ENCODE data around the gene EXOC3.

The EXOC3 gene

DNA sequence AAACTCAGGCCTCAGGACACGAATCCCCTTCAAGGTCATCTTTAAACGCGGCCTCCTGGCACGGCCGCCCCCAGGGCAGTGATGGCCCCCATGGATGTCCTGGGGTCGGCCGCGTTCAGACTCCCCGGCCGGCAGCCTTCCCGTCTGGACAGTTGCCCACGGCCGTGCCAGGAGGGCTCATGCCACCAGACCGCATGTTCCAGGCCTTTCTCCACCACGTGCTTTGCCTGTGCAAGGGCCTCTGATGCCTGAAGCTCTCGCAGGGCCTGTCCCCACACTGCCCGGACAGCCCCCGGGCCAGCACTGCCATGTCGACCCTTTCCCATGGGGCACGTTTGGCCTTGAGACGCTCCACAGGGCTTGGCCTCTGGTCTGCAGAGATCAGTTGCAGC lies 46.7 kb downstream of the EXOC3 start:
- DNase-seq = no peak

DNA sequence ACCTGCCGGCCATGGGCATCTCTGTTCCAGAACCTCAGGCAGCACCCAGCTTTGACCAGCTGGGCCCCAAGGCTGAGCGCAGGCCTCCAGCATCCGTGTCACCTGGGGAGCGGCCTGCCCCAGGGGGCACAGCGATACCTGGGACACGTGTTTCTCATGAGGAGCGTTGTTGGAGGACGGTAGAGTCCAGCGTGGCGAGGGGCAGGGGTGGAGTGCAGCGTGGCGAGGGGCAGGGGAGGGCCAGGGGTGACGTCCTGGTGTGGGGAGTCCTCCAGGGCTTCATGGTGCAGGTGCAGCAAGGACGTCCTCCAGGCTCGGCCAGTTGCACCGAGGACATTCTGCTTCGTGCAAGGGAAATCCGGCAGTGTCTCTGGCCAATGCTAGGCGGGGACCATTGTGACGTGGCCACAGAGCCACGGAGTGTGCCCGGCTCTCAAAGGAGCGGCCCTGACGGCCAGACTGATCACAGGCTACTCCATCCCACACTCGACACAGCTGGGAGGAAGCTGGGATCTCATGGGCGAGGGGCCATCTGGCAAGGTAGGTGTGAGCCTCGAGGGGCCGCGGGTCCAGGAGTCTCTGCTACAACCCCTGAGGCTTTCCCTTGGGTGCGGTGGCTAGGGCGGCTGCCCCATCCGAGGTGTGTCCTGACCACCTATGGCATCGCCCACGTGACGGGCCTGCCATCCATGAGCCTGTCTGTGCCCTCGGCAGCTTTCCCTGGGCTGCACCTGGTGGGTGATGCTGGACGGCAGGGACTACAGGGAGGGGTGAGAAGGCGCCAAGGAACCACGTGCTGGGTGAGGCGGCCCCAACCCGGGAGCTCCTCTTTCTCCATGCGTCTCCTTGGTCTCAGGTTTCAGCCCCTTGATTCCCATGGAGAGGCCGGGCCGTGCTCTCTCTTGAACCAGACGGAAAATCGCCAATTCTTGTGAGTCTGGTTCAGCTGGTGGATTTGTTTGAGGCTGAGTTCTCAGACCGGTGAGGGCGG lies 47.4 kb downstream of the EXOC3 start:
- DNase-seq = no peak

DNA sequence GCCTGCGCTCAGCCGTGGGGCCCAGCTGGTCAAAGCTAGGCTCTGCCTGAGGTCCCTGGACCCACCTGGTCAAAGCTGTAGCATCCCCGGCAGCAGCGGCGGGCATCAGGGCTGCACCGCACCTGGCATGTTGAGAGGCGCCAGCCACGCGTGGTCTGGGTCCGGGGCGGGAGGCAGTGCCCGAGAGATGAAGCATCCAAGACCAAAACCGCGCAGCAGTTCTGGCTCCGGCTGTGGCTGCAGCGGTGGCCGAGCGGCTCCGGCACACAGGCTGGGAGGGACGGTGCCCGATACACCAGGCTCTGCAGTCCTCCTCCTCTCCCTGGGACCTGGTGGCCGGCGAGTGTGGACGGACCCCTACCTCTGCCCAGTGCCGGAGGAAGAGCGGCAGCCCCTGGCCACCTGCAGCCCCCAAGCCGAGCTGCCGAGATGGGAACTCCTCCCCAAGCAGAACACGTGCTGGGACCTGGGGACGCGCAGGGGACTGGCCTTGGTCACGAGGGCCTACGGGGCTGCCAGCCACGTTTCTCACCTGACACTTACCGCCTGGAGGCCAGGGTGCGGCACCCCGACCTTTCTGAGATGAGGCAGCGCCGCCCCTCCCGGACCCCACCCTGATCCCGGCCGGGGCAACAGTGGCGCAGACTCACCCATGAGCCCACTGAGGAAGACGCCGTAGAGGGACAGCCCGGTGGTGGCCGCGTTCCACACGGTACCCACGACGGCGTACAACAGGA lies 48.3 kb downstream of the EXOC3 start:
- DNase-seq = no peak

DNA sequence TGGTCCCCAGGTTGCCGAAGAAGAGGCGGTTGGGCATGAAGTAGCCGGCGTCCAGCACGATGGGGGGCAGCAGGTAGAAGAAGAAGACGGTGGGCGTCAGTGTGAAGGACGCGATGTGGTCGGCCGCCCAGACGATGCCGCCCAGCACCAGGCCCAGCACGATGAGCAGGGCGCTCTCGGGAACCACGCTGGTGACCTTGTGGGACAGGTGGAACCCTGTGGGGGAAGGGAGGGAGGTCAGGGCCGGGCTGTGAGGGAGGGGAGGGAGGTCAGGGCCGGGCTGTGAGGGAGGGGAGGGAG lies 48.8 kb downstream of the EXOC3 start:
- DNase-seq = no peak

DNA sequence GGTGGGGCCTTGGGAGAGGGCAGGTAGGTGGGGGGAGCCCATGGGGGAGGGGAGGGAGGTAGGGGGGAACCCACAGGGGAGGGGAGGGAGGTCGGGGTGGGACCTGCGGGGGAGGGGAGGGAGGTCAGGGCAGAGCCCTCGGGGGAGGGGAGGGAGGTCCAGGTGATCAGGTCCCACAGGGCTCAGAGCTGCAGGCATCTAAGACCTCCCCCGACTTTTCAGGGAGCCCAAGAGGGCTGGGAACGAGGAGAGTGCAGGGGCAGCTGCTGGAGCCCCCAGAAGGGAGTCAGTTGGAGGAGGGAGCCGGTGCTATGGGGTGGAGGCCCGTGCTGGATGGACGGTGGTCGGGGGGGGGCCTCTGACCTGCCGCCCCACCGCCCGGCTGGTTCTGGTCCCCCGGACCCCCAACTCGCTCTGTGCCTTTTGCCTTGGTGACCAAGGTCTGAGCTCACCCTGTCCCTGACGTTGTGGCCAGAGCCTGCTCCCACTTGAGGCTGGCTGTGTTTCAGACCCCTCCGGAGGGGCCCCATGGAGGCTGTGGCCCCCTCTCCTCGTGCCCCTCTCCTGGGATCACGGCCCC lies 49.4 kb downstream of the EXOC3 start:
- no peak for DNase-seq

DNA sequence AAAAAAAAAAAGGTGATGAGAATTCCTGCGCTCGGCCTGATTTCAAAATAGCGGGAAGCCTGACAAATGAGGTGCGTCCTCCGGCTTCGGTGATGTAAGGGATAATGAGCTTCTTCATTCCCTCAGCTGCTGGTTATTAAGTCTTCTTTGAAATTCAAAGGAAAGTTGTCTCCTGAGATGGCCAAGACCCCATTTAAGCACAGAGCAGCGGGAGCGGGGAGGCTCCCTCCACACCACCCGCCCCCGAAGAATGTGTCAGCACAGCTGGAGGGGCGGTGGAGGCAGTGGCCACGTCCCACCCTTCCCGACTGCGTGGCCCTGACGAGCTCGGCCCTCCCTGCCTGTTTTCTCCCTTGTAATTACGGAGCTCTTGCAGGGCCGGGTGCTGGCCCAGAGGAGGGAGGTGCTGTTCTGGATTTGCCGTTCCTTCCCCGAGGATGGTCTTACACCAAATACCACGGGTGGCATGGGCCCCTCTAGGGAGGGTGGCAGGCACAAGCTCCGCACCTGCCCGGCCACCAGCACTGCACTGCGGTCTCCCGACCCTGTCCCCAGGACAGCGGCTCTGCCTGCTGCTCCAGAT lies 50.2 kb downstream of the EXOC3 start:
- no peak for DNase-seq

DNA sequence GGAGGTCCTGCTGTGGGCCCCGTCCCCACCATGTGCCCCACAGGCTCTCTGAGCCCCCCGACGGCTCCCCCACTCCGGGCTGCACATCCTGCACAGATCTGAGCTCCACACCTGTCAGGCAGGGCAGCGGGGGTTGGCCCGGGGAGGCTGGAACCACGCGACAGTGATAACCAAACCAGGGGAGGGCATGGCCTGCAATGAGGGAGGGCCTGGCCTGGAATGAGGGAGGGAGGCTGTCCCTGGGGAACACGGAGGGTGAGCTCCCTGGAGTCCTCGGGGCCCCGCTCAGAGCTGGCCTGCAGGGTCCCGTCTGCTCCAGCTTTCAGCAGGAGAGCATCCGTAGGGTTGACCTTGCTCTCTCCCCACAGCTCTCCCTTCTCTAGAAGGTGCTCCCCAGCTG lies 50.8 kb downstream of the EXOC3 start:
- no peak for DNase-seq

DNA sequence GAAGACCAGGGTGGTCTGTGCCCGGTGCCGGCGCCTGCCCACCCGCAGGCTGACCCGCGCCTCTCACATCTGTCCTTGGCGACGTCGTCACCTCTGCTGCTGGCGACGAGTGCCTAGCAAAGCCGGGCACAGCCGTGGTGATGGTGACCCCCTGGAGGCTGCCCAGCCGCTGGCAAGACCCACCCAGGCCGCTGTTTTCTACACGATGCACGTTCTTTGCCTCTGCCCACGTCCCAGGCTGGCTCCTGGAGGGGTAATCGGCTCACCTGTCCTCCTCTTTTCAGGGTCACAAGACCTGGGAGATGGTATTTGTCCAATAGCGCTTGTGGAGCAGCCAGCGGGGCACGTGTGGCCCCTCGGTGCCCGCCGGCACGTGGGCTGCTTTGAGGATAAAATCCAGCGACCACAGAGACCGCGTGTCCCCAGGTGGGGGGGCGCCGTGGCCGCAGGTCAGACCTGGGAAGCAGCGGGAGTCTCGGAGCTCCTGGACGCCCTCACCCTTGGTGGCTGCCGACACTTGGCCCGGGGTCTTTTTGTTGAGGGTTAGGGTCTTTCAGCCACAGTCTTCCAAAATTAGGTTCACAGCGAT lies 51.8 kb downstream of the EXOC3 start:
- DNase-seq = no peak

DNA sequence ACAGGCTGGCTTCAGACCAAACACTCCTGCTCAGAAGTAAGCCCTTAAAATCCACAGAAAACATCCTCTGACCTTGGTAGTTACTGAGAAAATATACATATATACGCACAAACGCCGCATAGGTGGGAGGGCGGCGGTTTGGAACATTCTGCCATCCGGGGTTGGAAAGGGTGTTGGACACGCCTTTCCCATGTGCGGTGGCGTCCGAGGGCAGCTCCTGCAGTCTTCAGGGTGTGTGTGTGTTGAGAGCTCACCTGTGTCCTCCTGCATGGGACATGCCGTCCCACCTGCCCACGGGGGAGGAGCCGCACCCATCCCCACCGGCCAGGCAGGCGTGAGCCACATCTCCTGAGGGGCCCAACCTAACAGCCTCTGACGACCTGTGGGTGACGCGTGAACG lies 53.1 kb downstream of the EXOC3 start:
- no peak for DNase-seq

DNA sequence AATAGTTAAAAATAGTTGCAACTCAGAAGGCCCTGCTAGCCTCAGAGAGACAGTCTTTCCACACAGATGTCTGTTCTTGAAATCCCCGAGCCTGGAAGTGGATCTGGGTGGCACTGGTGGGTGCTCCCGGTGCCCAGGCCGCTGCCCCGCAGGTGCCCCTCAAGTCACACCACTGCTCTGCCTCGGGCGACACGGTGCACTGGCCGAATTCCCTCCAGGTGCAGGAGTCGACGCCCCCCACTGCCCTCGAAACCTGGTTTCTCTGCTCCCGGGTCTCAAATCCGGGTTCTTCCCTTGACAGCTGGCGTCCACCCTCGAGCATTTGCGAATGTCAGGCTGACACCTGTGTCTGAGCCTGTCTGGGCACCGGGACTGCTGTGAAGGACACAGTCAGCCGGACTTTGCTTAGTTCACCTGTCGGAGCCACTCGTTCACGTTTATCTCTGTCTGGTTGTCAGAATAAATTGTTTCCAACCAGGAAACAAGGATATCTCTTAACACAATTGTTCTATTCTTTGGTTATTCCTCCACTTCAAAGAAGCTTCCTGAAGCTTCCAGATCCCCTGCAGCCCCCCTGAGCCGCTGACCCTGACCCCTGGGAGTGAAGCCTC lies 54.2 kb downstream of the EXOC3 start:
- no peak for DNase-seq

DNA sequence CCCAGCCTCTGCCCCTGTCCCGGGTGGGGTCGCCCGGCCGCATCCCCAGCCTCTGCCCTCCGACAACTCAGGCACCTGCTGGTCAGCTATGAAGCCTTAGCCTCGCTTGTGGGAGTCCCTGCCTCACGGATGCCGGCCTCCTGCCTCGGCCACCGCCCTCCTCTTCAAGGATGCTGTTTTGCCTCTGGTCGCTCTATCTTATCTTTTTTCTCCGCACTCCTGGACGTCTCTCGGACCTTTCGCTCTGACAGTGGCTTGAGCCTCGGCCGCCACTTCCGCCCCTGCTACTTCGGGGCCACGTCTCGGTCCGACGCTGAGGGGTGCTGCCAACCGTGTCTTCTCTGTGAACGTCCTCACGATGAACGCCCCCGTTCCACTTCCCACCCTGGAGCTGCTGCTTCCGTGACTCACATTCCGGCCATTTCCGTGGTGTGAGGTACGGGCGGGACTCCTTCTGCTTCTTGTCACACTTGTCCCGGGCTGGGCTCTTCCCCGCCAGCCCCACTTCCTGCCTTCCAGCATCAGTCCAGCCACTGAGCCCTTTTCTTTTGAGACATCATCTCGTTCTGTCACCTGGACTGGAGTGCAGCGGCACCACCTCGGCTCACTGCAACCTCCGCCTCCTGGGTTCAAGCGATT lies 55.0 kb downstream of the EXOC3 start:
- no peak for DNase-seq

DNA sequence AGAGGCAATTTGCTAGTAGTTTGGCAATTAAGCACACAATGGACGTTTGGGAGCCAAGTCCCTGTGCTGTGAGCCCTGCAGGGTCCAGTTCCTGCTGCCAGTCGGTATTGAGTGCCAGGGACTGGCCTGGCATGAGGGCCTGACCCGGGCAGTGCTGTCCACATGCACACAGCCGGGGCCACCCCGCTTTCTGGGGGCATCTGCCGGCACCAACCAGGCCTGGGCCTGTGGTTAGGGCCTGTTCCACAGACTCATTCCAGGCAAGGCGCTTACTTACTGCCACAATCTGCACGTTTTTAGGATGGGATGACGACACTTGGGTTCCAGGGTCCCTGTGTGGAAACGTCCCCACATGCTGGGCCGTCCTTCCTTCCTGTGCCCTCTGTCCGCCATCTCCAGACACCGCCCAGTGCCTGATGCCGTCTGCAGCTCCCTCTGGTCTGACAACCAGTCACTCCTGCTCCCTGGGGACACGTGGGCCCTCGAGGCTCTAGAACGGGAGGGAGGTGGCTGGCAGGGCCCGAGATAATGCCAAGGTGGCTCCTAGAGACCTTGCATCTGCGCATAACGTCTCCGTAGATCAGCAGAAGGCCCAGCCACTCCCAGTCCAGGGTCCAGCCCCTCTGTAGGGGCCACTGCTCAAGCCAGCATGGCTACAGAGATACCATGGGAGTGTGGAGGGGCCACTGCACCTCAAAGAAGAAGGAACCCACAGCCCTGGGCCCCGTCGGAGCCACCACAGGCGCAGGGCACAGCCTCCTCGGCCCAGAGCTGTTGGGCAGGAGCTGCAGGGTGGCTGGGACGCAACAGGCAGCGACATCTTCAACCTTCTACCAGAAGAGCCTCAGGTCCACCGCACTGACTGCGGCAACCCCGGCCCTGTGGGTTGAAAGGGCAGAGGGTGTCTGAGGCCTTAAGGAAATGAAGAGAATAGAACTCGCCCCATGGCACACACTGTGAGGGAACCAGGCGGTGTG lies 56.5 kb downstream of the EXOC3 start:
- DNase-seq = no peak

DNA sequence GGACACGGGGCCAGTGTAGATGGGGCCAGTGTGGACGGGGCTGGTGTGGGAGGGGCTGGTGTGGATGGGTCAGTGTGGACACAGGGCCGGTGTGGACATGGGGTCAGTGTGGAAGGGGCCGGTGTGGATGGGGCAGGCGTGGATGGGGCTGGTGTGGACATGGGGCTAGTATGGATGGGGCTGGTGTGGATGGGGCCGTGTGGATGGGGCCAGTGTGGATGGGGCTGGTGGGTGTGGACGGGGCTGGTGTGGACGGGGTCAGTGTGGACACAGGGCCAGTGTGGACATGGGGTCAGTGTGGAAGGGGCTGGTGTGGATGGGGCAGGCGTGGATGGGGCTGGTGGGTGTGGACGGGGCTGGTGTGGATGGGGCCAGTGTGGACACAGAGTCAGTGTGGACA lies 57.5 kb downstream of the EXOC3 start:
- DNase-seq = no peak

DNA sequence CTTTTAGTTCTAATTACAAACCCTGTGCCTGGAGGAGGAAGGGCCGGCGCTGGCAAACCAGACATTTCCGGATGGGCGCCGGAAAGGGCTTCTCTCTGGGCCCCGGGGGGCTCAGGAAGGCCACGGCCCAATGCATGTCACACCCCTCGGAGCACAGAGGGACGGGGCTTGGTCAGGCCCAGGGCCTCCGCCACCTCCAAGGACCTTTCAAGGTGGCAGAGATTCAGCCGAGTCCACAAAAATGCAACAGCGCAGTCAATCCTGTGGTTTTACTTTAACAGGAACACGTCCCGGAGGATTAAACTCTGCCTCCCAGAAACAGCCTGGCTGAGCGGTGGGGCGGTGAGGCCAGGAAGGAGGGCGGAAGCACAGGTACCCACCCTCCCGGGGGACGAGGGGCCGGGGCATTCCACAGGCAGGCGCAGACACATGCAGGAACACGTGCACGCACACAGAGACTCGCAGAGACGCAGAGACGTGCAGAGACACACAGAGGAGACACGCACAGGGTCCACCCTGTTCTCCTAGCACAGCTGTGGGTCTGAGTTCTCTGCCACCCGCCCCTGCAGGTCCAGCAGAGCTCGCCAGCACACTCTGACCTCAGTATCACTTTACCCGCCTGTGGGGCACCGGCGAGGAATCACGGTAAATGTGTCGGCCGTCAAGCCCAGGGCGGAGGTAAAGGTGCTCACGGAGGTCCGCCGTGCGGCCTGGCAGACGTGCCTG lies 58.3 kb downstream of the EXOC3 start:
- DNase-seq = no peak

DNA sequence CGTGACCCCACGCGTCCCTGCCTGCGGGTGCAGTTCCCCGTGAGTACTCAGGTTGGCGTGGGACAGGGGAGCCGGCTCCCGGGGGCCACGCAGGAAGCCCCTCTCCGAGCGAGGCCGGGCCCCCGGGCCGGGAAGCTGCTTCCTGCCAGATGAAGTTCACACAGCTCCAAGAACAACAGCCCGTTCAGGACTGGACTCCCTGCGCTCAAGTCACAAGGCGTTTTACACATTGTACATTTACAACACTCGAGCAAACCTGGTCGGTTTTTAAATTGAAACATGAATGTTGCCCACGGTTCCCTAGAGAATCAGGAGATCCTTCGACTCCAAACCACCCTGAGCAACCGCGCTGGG lies 58.8 kb downstream of the EXOC3 start:
- no peak for DNase-seq

DNA sequence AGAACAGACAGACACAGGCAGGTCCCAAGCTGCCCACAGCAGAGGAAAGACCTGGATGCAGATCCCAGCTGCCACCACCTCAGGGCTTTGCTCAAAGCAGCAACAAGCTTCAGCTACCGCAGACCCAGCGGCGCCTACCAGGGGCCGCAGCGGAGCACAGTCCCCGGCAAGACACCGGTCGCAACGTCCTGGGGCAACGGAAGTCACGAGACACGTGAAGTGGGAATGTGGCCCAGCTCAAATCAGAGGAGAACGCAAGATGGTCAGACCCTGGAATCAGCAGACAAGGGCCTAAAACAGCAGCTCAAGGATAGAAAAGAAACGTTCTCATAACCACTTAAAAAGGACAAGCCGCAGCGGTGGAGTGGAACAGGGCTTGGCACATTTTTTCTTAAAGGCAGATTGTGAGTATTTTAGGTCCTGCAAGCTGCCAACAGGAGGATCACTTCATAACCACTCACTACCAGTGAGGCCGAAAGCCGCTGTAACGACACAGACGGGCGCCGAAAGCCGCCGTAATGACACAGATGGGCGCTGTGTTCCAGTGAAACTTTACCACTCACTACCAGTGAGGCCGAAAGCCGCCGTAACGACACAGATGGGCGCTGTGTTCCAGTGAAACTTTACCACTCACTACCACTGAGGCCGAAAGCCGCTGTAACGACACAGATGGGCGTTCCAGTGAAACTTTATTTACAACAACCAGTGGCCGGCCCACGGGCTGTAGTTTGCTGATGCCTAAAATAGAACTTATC lies 59.5 kb downstream of the EXOC3 start:
- DNase-seq = no peak

DNA sequence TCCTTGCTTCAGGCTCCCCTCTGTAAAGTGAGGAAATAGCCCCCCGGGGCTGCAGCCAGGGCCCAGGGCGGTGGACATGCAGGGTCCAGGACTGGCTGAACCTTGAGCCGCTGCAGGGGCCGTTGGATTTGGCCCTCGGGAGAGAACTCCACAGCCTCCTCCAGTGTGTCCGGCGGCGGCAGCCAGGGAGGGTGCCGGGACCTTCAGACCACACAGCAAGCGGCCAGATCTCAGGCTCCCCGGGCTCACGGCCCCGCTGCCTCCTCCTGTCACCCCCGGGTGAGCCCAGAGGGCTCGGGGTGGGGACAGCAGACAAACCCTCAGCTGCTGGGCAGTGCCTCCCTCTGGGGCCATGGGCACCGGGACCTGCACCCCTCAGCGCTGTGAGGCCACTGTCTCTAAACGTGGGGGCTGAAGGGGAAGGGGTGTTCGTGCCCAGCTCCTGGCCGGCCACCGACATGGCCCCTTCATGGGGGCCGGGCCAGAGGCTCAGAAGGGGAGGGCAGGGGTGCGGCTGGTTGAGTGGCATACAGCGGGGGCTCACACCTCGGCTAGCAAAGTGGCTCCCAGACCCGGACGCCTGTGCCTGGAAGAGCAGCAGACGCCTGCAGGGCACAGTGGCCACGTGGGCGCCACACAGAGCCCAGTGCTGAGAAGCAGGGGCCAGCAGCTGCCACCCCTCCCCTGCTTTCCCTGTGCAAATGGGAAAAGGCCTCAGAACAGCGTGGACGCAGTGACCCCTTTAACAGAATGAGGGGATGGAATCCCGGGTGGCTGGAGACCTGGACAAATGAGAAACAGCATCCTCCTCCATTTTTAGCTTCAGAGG lies 61.6 kb downstream of the EXOC3 start:
- DNase-seq = no peak

DNA sequence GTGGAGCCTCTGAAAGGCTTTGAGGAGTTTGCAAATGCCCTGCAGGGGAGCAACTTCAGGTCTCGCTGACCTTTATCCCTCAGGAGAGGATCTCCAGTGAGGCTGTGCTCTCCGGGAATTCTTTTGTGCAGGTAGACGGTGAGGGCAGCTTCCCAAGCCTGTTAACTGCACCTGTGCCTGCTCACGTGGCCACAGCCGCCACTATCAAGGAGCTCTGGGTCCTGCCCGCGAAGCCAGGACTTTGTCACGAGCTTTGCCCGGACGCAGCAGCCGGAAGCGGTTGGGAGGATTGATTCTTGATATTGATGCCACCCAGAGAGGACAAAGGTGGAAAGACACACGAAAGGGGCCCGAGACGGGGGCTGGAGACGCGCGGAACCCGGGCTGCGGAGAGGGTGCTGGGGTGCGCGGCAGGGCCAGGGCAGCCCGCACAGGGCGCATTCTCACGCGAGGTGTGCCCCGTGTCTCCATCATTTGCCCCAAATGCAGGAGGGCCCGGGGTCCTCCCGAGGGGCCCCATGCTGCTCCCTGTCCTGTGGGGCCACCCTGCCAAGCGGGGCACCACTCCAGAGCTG lies 63.1 kb downstream of the EXOC3 start:
- DNase-seq = no peak
